DMS53 (cell line): ENCODE data around the gene NABP2.

Source experiments
- DNase-seq: peaks from one replicate; lab custom pipeline; 2025; lab: John Stamatoyannopoulos, UW

The NABP2 gene

GRCh38 chr12:56278905-56279304 lies 54.8 kb downstream of the NABP2 start:
- DNase-seq: no peak
